ENCODE measurements around the gene CTIF.

Gene CTIF

DNA sequence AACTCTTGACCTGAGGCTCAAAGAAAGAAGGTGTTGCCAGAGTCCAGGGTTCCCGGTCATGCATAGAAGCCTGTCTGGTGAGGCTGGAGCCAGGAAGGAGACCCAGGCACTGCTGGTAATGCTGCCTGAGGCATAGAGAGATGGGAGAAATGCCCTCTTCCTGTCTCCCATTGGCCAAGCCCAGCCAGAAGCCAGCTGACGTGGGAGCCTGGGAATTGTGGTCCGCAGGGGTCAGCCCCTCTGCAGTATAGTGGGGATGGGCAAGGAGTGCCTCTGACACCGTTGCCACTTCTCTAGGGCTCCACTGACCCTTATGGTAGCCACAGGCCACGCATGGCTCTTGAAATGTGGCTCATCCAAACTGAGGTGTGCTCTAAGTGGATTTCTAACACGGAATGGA lies 95.7 kb downstream of the CTIF start:
- H3K4me3 ChIP-seq (ENCODE audit: low read depth, low read length): no peak overlapping the region
- POLR2A ChIA-PET: interaction anchor here (0.6 kb wide), 1 partner anchor 544 kb away, joined by 3 read pairs; no protein-coding TSS in a partner anchor
- TF ChIP-seq, protein P1, sequence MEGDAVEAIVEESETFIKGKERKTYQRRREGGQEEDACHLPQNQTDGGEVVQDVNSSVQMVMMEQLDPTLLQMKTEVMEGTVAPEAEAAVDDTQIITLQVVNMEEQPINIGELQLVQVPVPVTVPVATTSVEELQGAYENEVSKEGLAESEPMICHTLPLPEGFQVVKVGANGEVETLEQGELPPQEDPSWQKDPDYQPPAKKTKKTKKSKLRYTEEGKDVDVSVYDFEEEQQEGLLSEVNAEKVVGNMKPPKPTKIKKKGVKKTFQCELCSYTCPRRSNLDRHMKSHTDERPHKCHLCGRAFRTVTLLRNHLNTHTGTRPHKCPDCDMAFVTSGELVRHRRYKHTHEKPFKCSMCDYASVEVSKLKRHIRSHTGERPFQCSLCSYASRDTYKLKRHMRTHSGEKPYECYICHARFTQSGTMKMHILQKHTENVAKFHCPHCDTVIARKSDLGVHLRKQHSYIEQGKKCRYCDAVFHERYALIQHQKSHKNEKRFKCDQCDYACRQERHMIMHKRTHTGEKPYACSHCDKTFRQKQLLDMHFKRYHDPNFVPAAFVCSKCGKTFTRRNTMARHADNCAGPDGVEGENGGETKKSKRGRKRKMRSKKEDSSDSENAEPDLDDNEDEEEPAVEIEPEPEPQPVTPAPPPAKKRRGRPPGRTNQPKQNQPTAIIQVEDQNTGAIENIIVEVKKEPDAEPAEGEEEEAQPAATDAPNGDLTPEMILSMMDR (IDR thresholded peaks at IDR 0.05; ENCODE audit: insufficient read depth, low read length, missing control alignments): no peak
- CTCF ChIA-PET: interaction anchor here (0.7 to 1.6 kb wide), 3 partner anchors 34 to 159 kb away, joined by 3 to 6 read pairs (median 3); no protein-coding TSS in a partner anchor
- DNase-seq (ENCODE audit: low read depth, low spot score): no peak

DNA sequence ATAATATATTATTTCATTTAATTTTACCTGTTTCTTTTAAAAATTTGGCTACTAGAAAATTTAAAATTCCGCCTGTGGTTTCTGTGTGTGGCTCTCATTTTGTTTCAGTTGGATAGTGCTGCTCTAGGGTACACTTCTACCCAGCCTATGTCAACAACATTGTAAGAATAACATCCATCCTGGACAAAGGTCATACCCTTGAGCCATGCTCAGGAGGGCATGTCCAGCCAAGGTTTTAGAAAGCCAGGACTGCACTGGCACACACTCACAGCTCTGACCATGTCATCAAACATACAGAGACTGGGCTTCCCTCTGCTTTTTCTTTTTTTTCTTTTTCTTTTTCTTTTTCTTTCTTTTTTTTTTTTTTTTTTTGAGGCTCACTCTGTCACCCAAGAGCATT lies 96.1 kb downstream of the CTIF start:
- no peak for DNase-seq (ENCODE audit: low read depth, low spot score)
- no peak overlapping the region for H3K4me3 ChIP-seq (ENCODE audit: low read depth, low read length)
- TF ChIP-seq, protein P1 (IDR thresholded peaks at IDR 0.05; ENCODE audit: insufficient read depth, low read length, missing control alignments): no peak
- ChIA-PET CTCF (interaction anchor here (0.5 to 1.6 kb wide), 6 partner anchors 10 to 159 kb away, joined by 3 to 6 read pairs (median 3); no protein-coding TSS in a partner anchor), POLR2A (no interaction called here)

DNA sequence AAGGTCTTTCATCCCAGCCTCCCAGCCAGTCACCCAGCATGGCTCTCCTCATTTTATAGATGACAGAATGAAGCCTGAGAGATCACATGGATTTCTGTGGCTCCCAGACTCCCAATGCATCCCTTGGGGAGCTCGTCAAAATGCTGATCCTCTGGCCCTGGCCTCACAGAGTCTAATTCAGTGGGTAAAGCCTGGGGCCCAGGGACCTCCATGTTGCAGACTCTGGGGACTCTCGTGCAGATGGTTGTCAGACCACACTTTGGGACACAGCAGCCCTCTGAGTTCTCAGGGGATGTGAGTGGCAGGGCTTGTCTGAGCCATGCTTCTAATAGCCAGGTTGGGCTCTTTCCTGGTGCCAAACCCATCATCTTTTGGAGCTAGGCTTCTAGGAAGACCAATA lies 97.0 kb downstream of the CTIF start:
- no peak overlapping the region for H3K4me3 ChIP-seq (ENCODE audit: low read depth, low read length)
- CTCF ChIA-PET: interaction anchor here (0.9 to 1.6 kb wide), 5 partner anchors 10 to 160 kb away, joined by 3 to 7 read pairs (median 3); no protein-coding TSS in a partner anchor
- no peak for DNase-seq (ENCODE audit: low read depth, low spot score)
- POLR2A ChIA-PET: no interaction called here
- TF ChIP-seq, protein P1 (IDR thresholded peaks at IDR 0.05; ENCODE audit: insufficient read depth, low read length, missing control alignments): no peak

DNA sequence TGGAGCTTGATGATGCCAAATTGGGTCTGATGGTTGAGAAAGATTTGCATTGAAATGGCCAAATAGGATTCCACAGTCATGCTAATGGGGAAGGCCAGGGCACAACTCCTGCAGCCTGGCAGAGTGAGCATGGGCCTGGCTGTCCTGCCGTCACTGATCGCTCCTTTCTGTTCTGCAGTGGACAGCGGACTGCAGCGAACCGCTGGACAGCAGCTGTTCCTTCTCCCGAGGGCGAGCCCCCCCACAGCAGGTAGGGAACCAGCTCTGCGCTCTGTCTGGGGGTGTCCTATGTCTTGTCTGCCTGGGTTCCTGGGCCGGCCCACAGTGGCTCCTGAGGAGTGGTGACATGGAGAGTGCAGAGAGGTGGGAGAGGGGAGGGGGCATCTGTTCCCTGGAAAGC lies 97.6 kb downstream of the CTIF start:
- POLR2A ChIA-PET: no interaction called here
- TF ChIP-seq, protein P1 (IDR thresholded peaks at IDR 0.05; ENCODE audit: insufficient read depth, low read length, missing control alignments): no peak
- no peak overlapping the region for H3K4me3 ChIP-seq (ENCODE audit: low read depth, low read length)
- CTCF ChIA-PET: interaction anchor here (1.0 to 1.2 kb wide), 3 partner anchors 31 to 160 kb away, joined by 3 to 7 read pairs (median 3); no protein-coding TSS in a partner anchor
- DNase-seq (ENCODE audit: low read depth, low spot score): no peak

DNA sequence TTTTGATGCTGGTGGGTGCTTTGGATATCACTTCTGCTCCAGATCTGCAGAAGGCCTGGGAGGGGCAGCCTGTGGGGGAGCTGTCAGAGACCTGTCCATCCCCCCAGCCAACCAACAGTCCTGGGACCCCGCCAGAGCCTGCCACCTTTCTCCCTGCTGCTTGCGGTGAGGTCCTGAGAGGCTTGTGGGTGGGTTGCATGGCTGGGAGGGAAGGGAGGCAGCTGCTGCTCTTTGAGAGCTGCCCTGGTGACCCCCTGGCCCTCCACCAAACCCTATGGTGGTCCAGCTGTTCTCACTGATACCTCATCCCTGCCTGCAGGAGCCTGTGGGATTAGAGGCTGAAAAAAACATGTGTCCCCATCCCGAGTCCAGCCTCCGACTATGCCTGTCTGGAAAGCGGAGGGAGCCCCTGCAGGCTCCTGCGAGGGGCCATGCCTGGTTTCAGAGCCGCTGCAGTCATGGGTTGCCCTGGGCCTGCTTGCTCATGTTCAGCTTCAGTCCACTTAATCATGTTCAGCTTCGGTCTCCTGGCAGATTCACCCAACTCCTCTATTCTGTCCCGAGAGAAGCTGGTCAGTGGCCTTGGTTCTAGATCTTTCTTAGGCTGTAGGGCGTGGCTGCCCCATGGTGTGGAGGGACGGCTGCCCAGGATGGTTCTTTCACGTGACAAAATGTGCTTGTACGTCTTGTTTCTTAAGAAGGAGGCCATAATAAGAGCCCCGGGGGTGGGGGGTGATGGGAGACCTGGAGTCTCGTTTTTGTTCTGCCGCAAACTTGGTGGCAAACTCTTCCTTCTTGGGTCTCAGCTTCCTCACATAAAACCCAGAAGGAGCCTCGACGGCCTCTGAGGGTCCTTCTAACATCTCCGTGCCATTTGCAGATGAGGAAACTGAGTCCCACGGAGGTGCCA lies 98.5 kb downstream of the CTIF start:
- no peak overlapping the region for H3K4me3 ChIP-seq (ENCODE audit: low read depth, low read length)
- no peak for DNase-seq (ENCODE audit: low read depth, low spot score)
- CTCF ChIA-PET: interaction anchor here (0.8 to 1.2 kb wide), 4 partner anchors 9 to 164 kb away, joined by 3 to 7 read pairs (median 4); no protein-coding TSS in a partner anchor
- TF ChIP-seq, protein P1 (IDR thresholded peaks at IDR 0.05; ENCODE audit: insufficient read depth, low read length, missing control alignments): no peak
- POLR2A ChIA-PET: no interaction called here

DNA sequence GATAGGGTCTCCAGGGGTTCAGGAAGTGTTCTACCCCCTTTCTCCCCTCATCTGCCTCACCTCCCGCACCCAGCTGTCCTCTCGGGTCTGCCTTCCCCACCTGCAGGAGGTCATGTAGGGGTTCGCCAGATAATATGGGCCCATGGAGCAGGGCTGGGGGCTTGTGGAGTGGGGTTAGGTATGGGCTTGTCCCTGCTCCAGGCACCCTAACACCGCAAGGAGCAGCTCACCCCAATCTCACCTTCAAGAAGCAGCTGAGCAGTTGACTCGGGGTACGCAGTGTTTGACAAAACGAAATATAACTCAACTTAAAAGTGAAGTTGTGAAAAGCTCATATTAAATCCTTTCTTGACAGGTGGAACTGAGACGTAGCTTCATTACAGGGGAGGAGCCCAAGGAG lies 99.6 kb downstream of the CTIF start:
- CTCF ChIA-PET: interaction anchor here (1.0 to 1.4 kb wide), 3 partner anchors 10 to 33 kb away, joined by 3 to 4 read pairs (median 3); no protein-coding TSS in a partner anchor
- no peak overlapping the region for H3K4me3 ChIP-seq (ENCODE audit: low read depth, low read length)
- DNase-seq (ENCODE audit: low read depth, low spot score): no peak
- TF ChIP-seq, protein P1 (IDR thresholded peaks at IDR 0.05; ENCODE audit: insufficient read depth, low read length, missing control alignments): no peak
- POLR2A ChIA-PET: no interaction called here
